Lung (tissue), 12 donors: ENCODE measurements around the gene RNF214. TPM values are rescaled to one million over a fixed set of nuclear protein-coding genes. Genes with fewer than 3 reads are reported as not detected.

Experiments
- ATAC-seq: fragments of 200-7000 bp; cut with Tn5 transposase; one replicate; pipeline ENCODE4 v1.9.1; 2020; ENCODE audit warnings: moderate number of reproducible peaks; ENCODE audit not compliant: insufficient read depth, low FRiP score
- DNase-seq, 3 donors: peaks; one replicate each; pipeline ENCODE4 v3.0.0-alpha.2; 2013 to 2017
- H3K27ac ChIP-seq, 2 donors: one replicate each; pipeline ENCODE4 v1.5.1; 2013; ENCODE audit warnings: mild to moderate bottlenecking in 2 of 2, moderate library complexity in 2 of 2, control low read depth in 1 of 2, inconsistent platforms in 1 of 2, low read depth in 1 of 2, low read length in 1 of 2
- H3K27me3 ChIP-seq, 3 donors: one replicate each; pipeline ENCODE4 v1.5.1; 2013; ENCODE audit warnings: low read length in 2 of 3; ENCODE audit not compliant: control insufficient read depth in 3 of 3, insufficient read depth in 3 of 3
- H3K36me3 ChIP-seq, 4 donors: one replicate each; pipeline ENCODE4 v1.5.1; 2013; ENCODE audit warnings: low read length in 4 of 4, mild to moderate bottlenecking in 1 of 4, moderate library complexity in 1 of 4; ENCODE audit not compliant: control insufficient read depth in 4 of 4, insufficient read depth in 4 of 4
- H3K4me1 ChIP-seq, 5 donors: one replicate each; pipeline ENCODE4 v1.5.1; 2013; ENCODE audit warnings: low read length in 5 of 5, mild to moderate bottlenecking in 2 of 5, moderate library complexity in 1 of 5; ENCODE audit not compliant: control insufficient read depth in 5 of 5, insufficient read depth in 5 of 5
- H3K4me3 ChIP-seq: one replicate; pipeline ENCODE4 v1.5.1; 2013; ENCODE audit warnings: mild to moderate bottlenecking, control low read depth, moderate library complexity
- H3K9ac ChIP-seq, 2 donors: one replicate each; pipeline ENCODE4 v1.5.1; 2013; ENCODE audit warnings: low read length in 2 of 2, control low read depth in 1 of 2; ENCODE audit not compliant: insufficient read depth in 1 of 2
- H3K9me3 ChIP-seq, 4 donors: one replicate each; pipeline ENCODE4 v1.5.1; 2013; ENCODE audit warnings: low read length in 3 of 4, mild to moderate bottlenecking in 1 of 4, moderate library complexity in 1 of 4; ENCODE audit not compliant: control insufficient read depth in 4 of 4, insufficient read depth in 3 of 4
- CTCF ChIP-seq: IDR thresholded peaks from 2 replicates; pipeline ENCODE4 v1.5.1; 2012; ENCODE audit warnings: mild to moderate bottlenecking; ENCODE audit errors: control extremely low read depth, extremely low read depth
- WGBS, 2 donors: extraction: QIAGEN DNeasy Blood & Tissue Kit; methylation state at CpG; one replicate each; pipeline ENCODE4 v1.1.7; 2013; 5-methylcytosine and 5-hydroxymethylcytosine counted together
- polyA plus RNA-seq, 2 donors: library from polyadenylated mRNA; stranded (reverse); fragments of 200-250 nt; gene quantifications; one replicate each; pipeline ENCODE4 v1.2.1, GENCODE V29; 2013
- total RNA-seq, 2 donors: library from RNA; depleted of rRNA in 1 of 2; stranded (reverse); fragments of >200 nt in 1 of 2; gene quantifications; one replicate each; pipeline ENCODE4 v1.2.1, GENCODE V29; 2014 to 2021
- donor health status: control.
- donor health status: control.
- donor health status: Bipolar disorder and iron deficiency.
- donor health status: healthy.
- donor health status: DM: yes; HTN: yes; CAD: no.

The RNF214 gene
- total and polyA plus RNA-seq, 4 donors = 8.6 to 19.8 (median 14.6) TPM

- TF ChIP-seq CTCF = no peak
- Histone ChIP-seq H3K27ac (no peak overlapping the region), H3K27me3 (no peaks in the 10 kb centered on the region), H3K9ac (peak overlapping the region; percentile 19 to 59), H3K36me3 (peaks cover 0 to 11% (median 3%) of the 10 kb centered on the region in 4 donors), H3K4me3 (no peak overlapping the region), H3K4me1 (peaks cover 3 to 17% (median 6%) of the 10 kb centered on the region in 5 donors), H3K9me3 (no peaks in the 10 kb centered on the region)
- ATAC-seq = no peak
- 60 to 73% methylated on average over 9 to 12 of the region's 12 CpGs for WGBS, 2 donors
- DNase-seq = peak in 2 of 3 donors; percentile 10 to 15
These were observed 67.1 kb downstream of the RNF214 start for GRCh38 chr11:117299351-117300282.

GRCh38 chr11:117300283-117300663, 67.8 kb downstream of the RNF214 start:
- WGBS, 2 donors = 52 to 69% methylated on average over 17 of the region's 17 CpGs
- Histone ChIP-seq H3K27me3 (no peaks in the 10 kb centered on the region), H3K9me3 (no peaks in the 10 kb centered on the region), H3K9ac (peak overlapping the region in 1 of 2 donors; percentile 59), H3K4me1 (peaks cover 3 to 17% (median 6%) of the 10 kb centered on the region in 5 donors), H3K36me3 (peaks cover 0 to 6% (median 2%) of the 10 kb centered on the region in 4 donors), H3K4me3 (no peak overlapping the region), H3K27ac (no peak overlapping the region)
- ATAC-seq = no peak
- peak; percentile 65 to 73 (median 71) for DNase-seq
- no peak for TF ChIP-seq CTCF

- TF ChIP-seq CTCF = no peak
- 80 to 85% methylated on average over 5 of the region's 5 CpGs for WGBS, 2 donors
- Histone ChIP-seq H3K9ac (no peak overlapping the region), H3K27ac (no peak overlapping the region), H3K27me3 (no peaks in the 10 kb centered on the region), H3K9me3 (no peaks in the 10 kb centered on the region), H3K4me1 (peaks cover 3 to 17% (median 6%) of the 10 kb centered on the region in 5 donors), H3K36me3 (peaks cover 0 to 4% (median 0%) of the 10 kb centered on the region in 4 donors), H3K4me3 (no peak overlapping the region)
- ATAC-seq (no peak), DNase-seq (peak in 2 of 3 donors; percentile 9 to 15)
These were observed 68.3 kb downstream of the RNF214 start for GRCh38 chr11:117300773-117301172.
